ENCODE data around the gene EFCAB6.

EFCAB6 gene

GRCh38 chr22:43542681-43543521 is 269.2 kb downstream of the EFCAB6 start:
- no peak for DNase-seq

- no peak for DNase-seq
Measured at GRCh38 chr22:43541462-43542407, 270.4 kb downstream of the EFCAB6 start.

GRCh38 chr22:43541022-43541421 is 271.1 kb downstream of the EFCAB6 start:
- no peak for DNase-seq

GRCh38 chr22:43540529-43540923 is 271.6 kb downstream of the EFCAB6 start:
- no peak for DNase-seq

GRCh38 chr22:43539572-43540528 is 272.3 kb downstream of the EFCAB6 start:
- no peak for DNase-seq

GRCh38 chr22:43537019-43537585 is 275.0 kb downstream of the EFCAB6 start:
- DNase-seq, result no peak

- DNase-seq, result no peak
Measured at GRCh38 chr22:43535741-43536140, 276.4 kb downstream of the EFCAB6 start.

- DNase-seq, result no peak
Measured at GRCh38 chr22:43535336-43535735, 276.8 kb downstream of the EFCAB6 start.

GRCh38 chr22:43534916-43535315 is 277.2 kb downstream of the EFCAB6 start:
- DNase-seq, result no peak

- no peak for DNase-seq
Measured at GRCh38 chr22:43533656-43534428, 278.3 kb downstream of the EFCAB6 start.

- no peak for DNase-seq
Measured at GRCh38 chr22:43533156-43533530, 279.0 kb downstream of the EFCAB6 start.

GRCh38 chr22:43532301-43533155 is 279.6 kb downstream of the EFCAB6 start:
- DNase-seq, result no peak

GRCh38 chr22:43531651-43532050 is 280.5 kb downstream of the EFCAB6 start:
- no peak for DNase-seq

GRCh38 chr22:43530349-43531201 is 281.5 kb downstream of the EFCAB6 start:
- no peak for DNase-seq

GRCh38 chr22:43529934-43530333 is 282.2 kb downstream of the EFCAB6 start:
- no peak for DNase-seq

- no peak for DNase-seq
Measured at GRCh38 chr22:43529461-43529860, 282.6 kb downstream of the EFCAB6 start.

- no peak for DNase-seq
Measured at GRCh38 chr22:43528601-43529360, 283.3 kb downstream of the EFCAB6 start.

GRCh38 chr22:43526946-43527345 is 285.2 kb downstream of the EFCAB6 start:
- no peak for DNase-seq
